Fibroblast of mammary gland (primary cell): ENCODE data around the gene EFCAB5.

Experiments used
- DNase-seq: peaks from one replicate; pipeline ENCODE4 v3.0.0-alpha.2; 2010; ENCODE audit warnings: low read depth
- H3K4me3 ChIP-seq: 2 replicates; pipeline ENCODE4 v1.5.1; 2011; ENCODE audit warnings: low read depth, mild to moderate bottlenecking, low read length, moderate library complexity; ENCODE audit not compliant: control insufficient read depth
- CTCF ChIP-seq: conservative IDR thresholded peaks from 2 replicates; pipeline ENCODE4 v1.5.1; 2011; ENCODE audit warnings: low read depth, low read length, inconsistent platforms; ENCODE audit not compliant: control insufficient read depth, insufficient read depth

The EFCAB5 gene

GRCh38 chr17:29909236-29910003 lies 32.0 kb upstream of the EFCAB5 start:
- DNase-seq, result peak; percentile 15
- H3K4me3 ChIP-seq, result no peak overlapping the region
- TF ChIP-seq CTCF, result no peak

- TF ChIP-seq CTCF, result no peak
- no peak overlapping the region for H3K4me3 ChIP-seq
- no peak for DNase-seq
Observed at GRCh38 chr17:29911641-29912177, 29.7 kb upstream of the EFCAB5 start.

GRCh38 chr17:29914819-29915537 lies 26.5 kb upstream of the EFCAB5 start:
- no peak overlapping the region for H3K4me3 ChIP-seq
- DNase-seq, result no peak
- no peak for TF ChIP-seq CTCF

- no peak overlapping the region for H3K4me3 ChIP-seq
- DNase-seq, result no peak
- TF ChIP-seq CTCF, result no peak
Observed at GRCh38 chr17:29918016-29918415, 23.4 kb upstream of the EFCAB5 start.

GRCh38 chr17:29918922-29919856 lies 22.2 kb upstream of the EFCAB5 start:
- no peak overlapping the region for H3K4me3 ChIP-seq
- no peak for DNase-seq
- no peak for TF ChIP-seq CTCF

GRCh38 chr17:29924786-29925185 lies 16.6 kb upstream of the EFCAB5 start:
- TF ChIP-seq CTCF, result no peak
- DNase-seq, result no peak
- no peak overlapping the region for H3K4me3 ChIP-seq
